Measurements from ENCODE around the gene SCGB1C2. TPM values are rescaled to one million over a fixed set of nuclear protein-coding genes. Genes with fewer than 3 reads are reported as not detected.
"Not testable (repeated sequence)": the region's sequence is repeated elsewhere in the genome, so short reads cannot be mapped to it uniquely, and the experiment has no call there.

The SCGB1C2 gene
- total RNA-seq (not detected), polyA plus RNA-seq (not detected)

- H3K27me3 Mint-ChIP-seq; H3K27ac Mint-ChIP-seq; H3K9me3 ChIP-seq (ENCODE audit: control insufficient read depth in 2 of 2, low read length in 2 of 2); H3K9me3 Mint-ChIP-seq; H3K4me1 Mint-ChIP-seq; H3K4me3 ChIP-seq (ENCODE audit: low read depth, low read length); H3K27me3 ChIP-seq (ENCODE audit: control insufficient read depth, insufficient read depth, low read length); H3K36me3 ChIP-seq (ENCODE audit: control insufficient read depth, insufficient read depth, low read length); H3K4me1 ChIP-seq (ENCODE audit: control insufficient read depth, insufficient read depth, low read length, poor library complexity, severe bottlenecking); H3K4me3 Mint-ChIP-seq; ATAC-seq (ENCODE audit: low read depth in 2 of 2); H3K36me3 Mint-ChIP-seq; DNase-seq; H3K27ac ChIP-seq (ENCODE audit: insufficient read depth, low read length, poor library complexity, severe bottlenecking): not testable (repeated sequence)
Observed at GRCh38 chr17:137166-137807, at the start of gene SCGB1C2. TSS of gene SCGB1C2 (plus strand) at chr17:137569. CDS start at chr17:137591, 22 bp downstream.

GRCh38 chr17:113111-113510 lies 24.3 kb upstream of the SCGB1C2 start:
- H3K4me1 Mint-ChIP-seq; H3K4me3 Mint-ChIP-seq; H3K27ac ChIP-seq (ENCODE audit: insufficient read depth, low read length, poor library complexity, severe bottlenecking); H3K9me3 Mint-ChIP-seq; H3K36me3 Mint-ChIP-seq; H3K27me3 Mint-ChIP-seq; H3K9me3 ChIP-seq (ENCODE audit: control insufficient read depth in 2 of 2, low read length in 2 of 2); H3K27ac Mint-ChIP-seq; H3K4me1 ChIP-seq (ENCODE audit: control insufficient read depth, insufficient read depth, low read length, poor library complexity, severe bottlenecking); H3K4me3 ChIP-seq (ENCODE audit: low read depth, low read length); H3K36me3 ChIP-seq (ENCODE audit: control insufficient read depth, insufficient read depth, low read length); ATAC-seq (ENCODE audit: low read depth in 2 of 2); H3K27me3 ChIP-seq (ENCODE audit: control insufficient read depth, insufficient read depth, low read length); DNase-seq: not testable (repeated sequence)

- not testable (repeated sequence) for H3K27me3 ChIP-seq (ENCODE audit: control insufficient read depth, insufficient read depth, low read length); H3K36me3 ChIP-seq (ENCODE audit: control insufficient read depth, insufficient read depth, low read length); H3K4me3 Mint-ChIP-seq; ATAC-seq (ENCODE audit: low read depth in 2 of 2); H3K36me3 Mint-ChIP-seq; H3K4me1 Mint-ChIP-seq; H3K9me3 ChIP-seq (ENCODE audit: control insufficient read depth in 2 of 2, low read length in 2 of 2); H3K9me3 Mint-ChIP-seq; H3K4me1 ChIP-seq (ENCODE audit: control insufficient read depth, insufficient read depth, low read length, poor library complexity, severe bottlenecking); H3K27ac Mint-ChIP-seq; H3K4me3 ChIP-seq (ENCODE audit: low read depth, low read length); H3K27ac ChIP-seq (ENCODE audit: insufficient read depth, low read length, poor library complexity, severe bottlenecking); H3K27me3 Mint-ChIP-seq
- peak in 2 of 3 donors; percentile 51 to 59 for DNase-seq
Observed at GRCh38 chr17:118339-118917, 18.9 kb upstream of the SCGB1C2 start.

DNA sequence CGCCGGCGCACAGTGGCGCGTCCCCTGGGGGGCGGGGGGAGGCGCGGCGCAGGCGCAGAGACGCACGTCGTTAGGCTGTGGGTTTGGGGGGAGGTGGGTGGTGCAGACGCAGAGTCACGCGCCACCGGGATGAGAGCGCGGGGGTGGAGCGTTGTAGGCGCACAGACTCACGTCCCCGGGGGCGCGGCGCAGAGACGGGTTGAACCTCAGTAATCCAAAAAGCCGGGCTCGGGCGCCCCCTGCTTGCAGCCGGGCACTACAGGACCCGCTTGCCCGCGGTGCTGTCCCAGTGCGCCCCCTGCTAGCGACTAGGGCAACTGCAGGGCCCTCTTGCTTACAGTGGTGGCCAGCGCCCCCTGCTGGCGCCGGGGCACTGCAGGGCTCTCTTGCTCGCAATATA lies 3.4 kb upstream of the SCGB1C2 start:
- H3K9me3 ChIP-seq (ENCODE audit: control insufficient read depth in 2 of 2, low read length in 2 of 2); H3K4me3 ChIP-seq (ENCODE audit: low read depth, low read length); H3K4me1 Mint-ChIP-seq; DNase-seq; H3K27ac ChIP-seq (ENCODE audit: insufficient read depth, low read length, poor library complexity, severe bottlenecking); H3K27ac Mint-ChIP-seq; ATAC-seq (ENCODE audit: low read depth in 2 of 2); H3K36me3 Mint-ChIP-seq; H3K9me3 Mint-ChIP-seq; H3K27me3 ChIP-seq (ENCODE audit: control insufficient read depth, insufficient read depth, low read length); H3K36me3 ChIP-seq (ENCODE audit: control insufficient read depth, insufficient read depth, low read length); H3K4me1 ChIP-seq (ENCODE audit: control insufficient read depth, insufficient read depth, low read length, poor library complexity, severe bottlenecking); H3K27me3 Mint-ChIP-seq; H3K4me3 Mint-ChIP-seq: not testable (repeated sequence)

DNA sequence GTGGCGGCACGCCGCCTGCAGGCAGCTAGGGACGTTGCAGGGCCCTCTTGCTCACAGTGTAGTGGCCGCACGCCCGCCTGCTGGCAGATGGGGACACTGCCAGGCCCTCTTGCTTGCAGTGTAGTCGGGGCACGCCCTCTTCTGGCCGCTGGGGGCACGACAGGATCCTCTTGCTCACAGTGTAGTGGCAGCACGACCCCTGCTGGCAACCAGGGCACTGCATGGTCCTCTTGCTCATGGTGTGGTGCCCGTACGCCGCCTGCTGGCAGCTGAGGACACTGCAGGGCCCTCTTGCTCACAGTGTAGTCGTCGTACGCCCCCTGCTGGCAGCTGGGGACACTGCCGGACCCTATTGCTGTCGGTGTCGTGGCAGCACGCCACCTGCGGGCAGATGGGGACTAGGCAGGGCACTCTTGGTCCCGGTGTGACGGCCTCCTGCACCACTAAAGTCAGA lies 3.0 kb upstream of the SCGB1C2 start:
- not testable (repeated sequence) for H3K27ac Mint-ChIP-seq; H3K4me1 Mint-ChIP-seq; H3K9me3 Mint-ChIP-seq; H3K4me3 ChIP-seq (ENCODE audit: low read depth, low read length); H3K36me3 Mint-ChIP-seq; H3K27ac ChIP-seq (ENCODE audit: insufficient read depth, low read length, poor library complexity, severe bottlenecking); H3K27me3 ChIP-seq (ENCODE audit: control insufficient read depth, insufficient read depth, low read length); H3K4me1 ChIP-seq (ENCODE audit: control insufficient read depth, insufficient read depth, low read length, poor library complexity, severe bottlenecking); H3K9me3 ChIP-seq (ENCODE audit: control insufficient read depth in 2 of 2, low read length in 2 of 2); H3K36me3 ChIP-seq (ENCODE audit: control insufficient read depth, insufficient read depth, low read length); H3K27me3 Mint-ChIP-seq; H3K4me3 Mint-ChIP-seq
- DNase-seq = peak in 2 of 3 donors; percentile 23 to 29
- peak; percentile 51 to 60 for ATAC-seq (ENCODE audit: low read depth in 2 of 2)

DNA sequence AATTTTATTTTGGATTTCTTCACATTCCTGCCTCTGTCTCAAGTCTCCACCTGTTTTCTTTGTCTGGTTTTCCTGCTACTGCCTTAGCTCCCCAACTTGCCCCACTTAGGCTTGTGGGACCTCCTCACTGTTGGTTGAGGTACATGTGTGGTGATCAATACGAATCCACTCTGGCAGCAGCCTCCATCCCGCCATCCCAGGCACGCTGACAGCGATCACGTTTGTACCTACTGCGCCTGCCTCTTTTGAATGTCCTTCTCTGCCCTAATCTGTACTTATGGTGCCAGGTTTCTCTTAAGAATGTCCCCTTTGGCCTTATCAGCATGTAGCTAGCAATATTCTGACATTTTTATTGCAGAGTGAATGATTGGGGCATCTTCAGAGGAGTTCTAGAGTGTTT lies 2.3 kb upstream of the SCGB1C2 start:
- not testable (repeated sequence) for H3K4me3 Mint-ChIP-seq; ATAC-seq (ENCODE audit: low read depth in 2 of 2); H3K4me1 ChIP-seq (ENCODE audit: control insufficient read depth, insufficient read depth, low read length, poor library complexity, severe bottlenecking); H3K9me3 Mint-ChIP-seq; H3K4me3 ChIP-seq (ENCODE audit: low read depth, low read length); H3K27ac Mint-ChIP-seq; H3K27ac ChIP-seq (ENCODE audit: insufficient read depth, low read length, poor library complexity, severe bottlenecking); H3K27me3 ChIP-seq (ENCODE audit: control insufficient read depth, insufficient read depth, low read length); H3K4me1 Mint-ChIP-seq; H3K36me3 ChIP-seq (ENCODE audit: control insufficient read depth, insufficient read depth, low read length); H3K36me3 Mint-ChIP-seq; H3K9me3 ChIP-seq (ENCODE audit: control insufficient read depth in 2 of 2, low read length in 2 of 2); H3K27me3 Mint-ChIP-seq; DNase-seq

- not testable (repeated sequence) for H3K4me3 ChIP-seq (ENCODE audit: low read depth, low read length); H3K27ac Mint-ChIP-seq; DNase-seq; H3K4me1 ChIP-seq (ENCODE audit: control insufficient read depth, insufficient read depth, low read length, poor library complexity, severe bottlenecking); H3K36me3 ChIP-seq (ENCODE audit: control insufficient read depth, insufficient read depth, low read length); H3K27me3 ChIP-seq (ENCODE audit: control insufficient read depth, insufficient read depth, low read length); H3K4me3 Mint-ChIP-seq; H3K4me1 Mint-ChIP-seq; H3K9me3 Mint-ChIP-seq; H3K27ac ChIP-seq (ENCODE audit: insufficient read depth, low read length, poor library complexity, severe bottlenecking); H3K36me3 Mint-ChIP-seq; H3K9me3 ChIP-seq (ENCODE audit: control insufficient read depth in 2 of 2, low read length in 2 of 2); H3K27me3 Mint-ChIP-seq
- ATAC-seq (ENCODE audit: low read depth in 2 of 2) = peak; percentile 42 to 49
Observed at GRCh38 chr17:135895-136294, 1.5 kb upstream of the SCGB1C2 start.

DNA sequence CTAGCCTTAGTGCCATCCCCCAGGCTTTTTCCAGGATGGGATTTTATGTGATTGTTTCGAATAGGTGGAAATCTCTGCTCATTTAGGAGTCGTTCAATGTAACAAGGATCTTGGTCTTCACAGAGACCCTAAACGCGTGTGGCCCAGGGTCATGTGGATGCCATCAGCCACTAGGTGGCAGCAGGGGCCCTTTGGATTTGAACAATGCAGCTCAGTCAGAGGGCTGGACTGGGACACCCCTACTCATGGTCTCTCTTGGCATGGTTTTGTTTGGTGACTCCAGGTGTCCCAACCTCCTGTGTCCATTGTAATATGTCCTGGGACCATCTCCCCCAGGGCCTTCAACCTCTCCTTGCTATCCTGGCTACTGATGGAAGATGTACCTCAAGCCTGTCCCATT lies 838 bp upstream of the SCGB1C2 start:
- not testable (repeated sequence) for H3K36me3 Mint-ChIP-seq; H3K4me3 Mint-ChIP-seq; H3K4me1 ChIP-seq (ENCODE audit: control insufficient read depth, insufficient read depth, low read length, poor library complexity, severe bottlenecking); H3K4me3 ChIP-seq (ENCODE audit: low read depth, low read length); H3K27ac Mint-ChIP-seq; H3K36me3 ChIP-seq (ENCODE audit: control insufficient read depth, insufficient read depth, low read length); H3K9me3 ChIP-seq (ENCODE audit: control insufficient read depth in 2 of 2, low read length in 2 of 2); H3K27me3 Mint-ChIP-seq; H3K27ac ChIP-seq (ENCODE audit: insufficient read depth, low read length, poor library complexity, severe bottlenecking); H3K9me3 Mint-ChIP-seq; H3K27me3 ChIP-seq (ENCODE audit: control insufficient read depth, insufficient read depth, low read length); H3K4me1 Mint-ChIP-seq
- peak in 2 of 3 donors; percentile 35 to 62 for DNase-seq
- peak; percentile 84 for ATAC-seq (ENCODE audit: low read depth in 2 of 2)

Data from CD4-positive, CD25-positive, alpha-beta regulatory T cell (primary cell).